ENCODE results near the gene SUV39H2. TPM values are rescaled to one million over a fixed set of nuclear protein-coding genes. Genes with fewer than 3 reads are reported as not detected.

The SUV39H2 gene
- total RNA-seq, 1 experiment from 2014 or later, result 6.4 TPM

- H3K9me2 ChIP-seq (replicated peaks; ENCODE audit: low read length), result no peaks in the 10 kb centered on the region
- H3K9me3 ChIP-seq (ENCODE audit: low read length), result no peaks in the 10 kb centered on the region
- peaks cover 32% of the 10 kb centered on the region for H3K79me2 ChIP-seq (ENCODE audit: low read length)
- no peaks in the 10 kb centered on the region for H3K27me3 ChIP-seq (ENCODE audit: low read length)
- H3K36me3 ChIP-seq (ENCODE audit: low read depth, low read length), result peaks cover 14% of the 10 kb centered on the region; the same call in 1 of the 2 replicates
- H3F3A ChIP-seq (ENCODE audit: low read length, unreplicated experiment), result no peaks in the 10 kb centered on the region
- TF ChIP-seq EZH2 (IDR thresholded peaks at IDR 0.05; ENCODE audit: low read length, unreplicated experiment) (no peak), EZH2phosphoT487 (IDR thresholded peaks at IDR 0.05; ENCODE audit: borderline replicate concordance, low read length) (no peak), CTCF (conservative IDR thresholded peaks at IDR 0.05; ENCODE audit: low read depth, low read length) (no peak)
- peak overlapping the region; percentile 26 for H3K27ac ChIP-seq (ENCODE audit: low read length)
- H3K4me3 ChIP-seq (ENCODE audit: low read length), result peak overlapping the region; percentile 88
- ATAC-seq (no peak), DNase-seq (no peak)
- peak overlapping the region; percentile 94 for H3K9ac ChIP-seq (ENCODE audit: low read length)
- POLR2A ChIA-PET (ENCODE audit: unreplicated experiment), result interaction anchor here (0.6 kb wide), 3 partner anchors 9 to 238 kb away, joined by 3 to 4 read pairs (median 4); no protein-coding TSS in a partner anchor
- intact Hi-C loops (cut with micrococcal nuclease), result loop anchor here (5.0 kb wide), 1 partner anchor 236 kb away; no protein-coding TSS in a partner anchor
- TSS peak; percentile 23 for BruUV-seq (replicated peaks)
- CTCF ChIA-PET, result no interaction called here
- H2AFZ ChIP-seq (ENCODE audit: low read length), result peak overlapping the region; percentile 71; the same call in 1 of the 2 replicates
- H3K4me1 ChIP-seq (ENCODE audit: insufficient read depth, low read length), result peaks cover 6% of the 10 kb centered on the region; the same call in 1 of the 2 replicates
- peaks cover 3% of the 10 kb centered on the region; the same call in 1 of the 2 replicates for H4K20me1 ChIP-seq (ENCODE audit: low read length)
- H3K4me2 ChIP-seq (ENCODE audit: low read length), result peak overlapping the region; percentile 83
These were observed 39.9 kb upstream of the SUV39H2 start for GRCh38 chr10:14838582-14839304.

- no peak overlapping the region for H3K27ac ChIP-seq (ENCODE audit: low read length)
- peaks cover 6% of the 10 kb centered on the region; the same call in 1 of the 2 replicates for H3K4me1 ChIP-seq (ENCODE audit: insufficient read depth, low read length)
- ChIA-PET CTCF (no interaction called here), POLR2A (ENCODE audit: unreplicated experiment) (interaction anchor here (0.6 kb wide), 1 partner anchor 42 kb away, joined by 4 read pairs; no protein-coding TSS in a partner anchor)
- peak overlapping the region; percentile 71; the same call in 1 of the 2 replicates for H2AFZ ChIP-seq (ENCODE audit: low read length)
- H3K36me3 ChIP-seq (ENCODE audit: low read depth, low read length), result peaks cover 14% of the 10 kb centered on the region; the same call in 1 of the 2 replicates
- intact Hi-C loops (cut with micrococcal nuclease), result loop anchor here (5.0 kb wide), 1 partner anchor 237 kb away; no protein-coding TSS in a partner anchor
- H3F3A ChIP-seq (ENCODE audit: low read length, unreplicated experiment), result no peaks in the 10 kb centered on the region
- H3K9me2 ChIP-seq (replicated peaks; ENCODE audit: low read length), result no peaks in the 10 kb centered on the region
- peaks cover 32% of the 10 kb centered on the region for H3K79me2 ChIP-seq (ENCODE audit: low read length)
- H3K4me2 ChIP-seq (ENCODE audit: low read length), result peak overlapping the region; percentile 83
- H3K4me3 ChIP-seq (ENCODE audit: low read length), result peak overlapping the region; percentile 88
- no peaks in the 10 kb centered on the region for H3K9me3 ChIP-seq (ENCODE audit: low read length)
- no TSS peak for BruUV-seq (replicated peaks)
- TF ChIP-seq CTCF (conservative IDR thresholded peaks at IDR 0.05; ENCODE audit: low read depth, low read length), result no peak
- TF ChIP-seq EZH2 (IDR thresholded peaks at IDR 0.05; ENCODE audit: low read length, unreplicated experiment), result no peak
- no peak for TF ChIP-seq EZH2phosphoT487 (IDR thresholded peaks at IDR 0.05; ENCODE audit: borderline replicate concordance, low read length)
- H3K9ac ChIP-seq (ENCODE audit: low read length), result peak overlapping the region; percentile 94
- no peaks in the 10 kb centered on the region for H3K27me3 ChIP-seq (ENCODE audit: low read length)
- ATAC-seq (no peak), DNase-seq (no peak)
- peaks cover 3% of the 10 kb centered on the region; the same call in 1 of the 2 replicates for H4K20me1 ChIP-seq (ENCODE audit: low read length)
These were observed 39.4 kb upstream of the SUV39H2 start for GRCh38 chr10:14839305-14839695.

All from PC-3 (cell line).